Progenitor cell of endocrine pancreas (in vitro differentiated cells): Measurements from ENCODE around the gene USF2. TPM values are rescaled to one million over a fixed set of nuclear protein-coding genes. Genes with fewer than 3 reads are reported as not detected.

ENCODE experiments used
- DNase-seq: peaks from one replicate; pipeline ENCODE4 v3.0.0; 2021; ENCODE audit warnings: low spot score; ENCODE audit not compliant: unreplicated experiment
- H3K27ac Mint-ChIP-seq: 2 replicates; pipeline ENCODE4 v1.8.0; 2021; ENCODE audit warnings: mild to moderate bottlenecking, moderate library complexity, mixed read lengths
- H3K27me3 Mint-ChIP-seq: 2 replicates; pipeline ENCODE4 v1.8.0; 2021; ENCODE audit warnings: mixed read lengths
- H3K36me3 Mint-ChIP-seq: 2 replicates; pipeline ENCODE4 v1.8.0; 2022; ENCODE audit warnings: mixed read lengths; ENCODE audit not compliant: insufficient read depth
- H3K4me1 Mint-ChIP-seq: 2 replicates; pipeline ENCODE4 v1.8.0; 2021; ENCODE audit warnings: low read depth, mixed read lengths
- H3K4me3 Mint-ChIP-seq: 2 replicates; pipeline ENCODE4 v1.8.0; 2021; ENCODE audit warnings: low read depth, mild to moderate bottlenecking, moderate library complexity, mixed read lengths
- H3K9me3 Mint-ChIP-seq: 2 replicates; pipeline ENCODE4 v1.8.0; 2021; ENCODE audit warnings: low read depth, mixed read lengths
- total RNA-seq: library from RNA; stranded (reverse); gene quantifications from 2 replicates; pipeline ENCODE4 v1.2.1, GENCODE V29; 2021
- TF ChIP-seq, protein P1 (sequence below): fragments of 200-600 bp; sonication (generic); IDR thresholded peaks from one replicate; pipeline ENCODE4 v1.5.0; 2021; ENCODE audit warnings: antibody characterized with exemption, mild to moderate bottlenecking; ENCODE audit not compliant: unreplicated experiment

The USF2 gene
- total RNA-seq, 1 donor from 2014 or later = 126 TPM

DNA sequence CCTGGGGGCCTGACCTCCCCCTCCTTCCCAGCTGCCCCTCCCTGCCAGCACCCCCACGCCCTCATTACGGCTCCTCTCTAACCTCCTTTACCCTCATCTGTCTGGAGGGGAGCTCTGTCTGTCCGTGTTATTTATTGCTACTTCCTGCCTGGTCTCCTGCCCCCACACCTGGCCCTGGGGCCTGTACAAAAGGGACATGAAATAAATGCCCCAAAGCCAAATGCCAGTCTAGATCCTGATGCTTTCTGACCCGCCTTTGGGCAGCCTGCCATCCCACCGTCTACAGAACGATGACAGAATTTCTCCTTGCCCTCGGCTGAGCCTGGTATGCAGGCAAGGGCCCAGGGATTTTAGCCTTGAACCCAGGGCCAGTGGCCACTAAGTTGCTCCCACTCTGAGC, 44.8 kb downstream of the USF2 start:
- H3K27me3 Mint-ChIP-seq = no peaks in the 10 kb centered on the region
- H3K4me3 Mint-ChIP-seq = no peak overlapping the region
- TF ChIP-seq, protein P1, sequence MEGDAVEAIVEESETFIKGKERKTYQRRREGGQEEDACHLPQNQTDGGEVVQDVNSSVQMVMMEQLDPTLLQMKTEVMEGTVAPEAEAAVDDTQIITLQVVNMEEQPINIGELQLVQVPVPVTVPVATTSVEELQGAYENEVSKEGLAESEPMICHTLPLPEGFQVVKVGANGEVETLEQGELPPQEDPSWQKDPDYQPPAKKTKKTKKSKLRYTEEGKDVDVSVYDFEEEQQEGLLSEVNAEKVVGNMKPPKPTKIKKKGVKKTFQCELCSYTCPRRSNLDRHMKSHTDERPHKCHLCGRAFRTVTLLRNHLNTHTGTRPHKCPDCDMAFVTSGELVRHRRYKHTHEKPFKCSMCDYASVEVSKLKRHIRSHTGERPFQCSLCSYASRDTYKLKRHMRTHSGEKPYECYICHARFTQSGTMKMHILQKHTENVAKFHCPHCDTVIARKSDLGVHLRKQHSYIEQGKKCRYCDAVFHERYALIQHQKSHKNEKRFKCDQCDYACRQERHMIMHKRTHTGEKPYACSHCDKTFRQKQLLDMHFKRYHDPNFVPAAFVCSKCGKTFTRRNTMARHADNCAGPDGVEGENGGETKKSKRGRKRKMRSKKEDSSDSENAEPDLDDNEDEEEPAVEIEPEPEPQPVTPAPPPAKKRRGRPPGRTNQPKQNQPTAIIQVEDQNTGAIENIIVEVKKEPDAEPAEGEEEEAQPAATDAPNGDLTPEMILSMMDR = no peak
- peaks cover 27% of the 10 kb centered on the region for H3K4me1 Mint-ChIP-seq
- no peaks in the 10 kb centered on the region for H3K36me3 Mint-ChIP-seq
- H3K9me3 Mint-ChIP-seq = no peaks in the 10 kb centered on the region
- no peak for DNase-seq
- no peak overlapping the region for H3K27ac Mint-ChIP-seq

DNA sequence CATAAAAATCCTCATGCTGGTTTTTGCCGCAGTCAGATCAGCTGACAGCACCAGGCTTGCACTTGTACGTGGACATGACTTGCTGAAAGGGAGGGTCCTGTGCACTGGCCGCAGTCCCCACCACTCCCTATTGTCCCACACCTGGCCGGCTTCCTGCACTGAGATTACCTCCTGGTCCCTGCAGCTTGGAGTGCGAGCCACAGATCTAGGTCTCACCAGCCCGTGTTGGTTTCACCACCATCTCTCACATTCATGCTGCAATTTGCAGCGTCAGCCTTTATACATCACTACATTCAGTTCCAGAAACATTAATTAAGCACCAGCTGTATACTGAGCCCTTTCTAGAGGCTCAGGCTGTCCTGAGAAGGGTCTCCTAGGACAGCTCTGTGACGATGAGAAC, 45.3 kb downstream of the USF2 start:
- TF ChIP-seq, protein P1 = no peak
- H3K27me3 Mint-ChIP-seq = no peaks in the 10 kb centered on the region
- DNase-seq = no peak
- H3K4me3 Mint-ChIP-seq = no peak overlapping the region
- no peaks in the 10 kb centered on the region for H3K36me3 Mint-ChIP-seq
- H3K27ac Mint-ChIP-seq = no peak overlapping the region
- H3K4me1 Mint-ChIP-seq = peaks cover 23% of the 10 kb centered on the region
- no peaks in the 10 kb centered on the region for H3K9me3 Mint-ChIP-seq

DNA sequence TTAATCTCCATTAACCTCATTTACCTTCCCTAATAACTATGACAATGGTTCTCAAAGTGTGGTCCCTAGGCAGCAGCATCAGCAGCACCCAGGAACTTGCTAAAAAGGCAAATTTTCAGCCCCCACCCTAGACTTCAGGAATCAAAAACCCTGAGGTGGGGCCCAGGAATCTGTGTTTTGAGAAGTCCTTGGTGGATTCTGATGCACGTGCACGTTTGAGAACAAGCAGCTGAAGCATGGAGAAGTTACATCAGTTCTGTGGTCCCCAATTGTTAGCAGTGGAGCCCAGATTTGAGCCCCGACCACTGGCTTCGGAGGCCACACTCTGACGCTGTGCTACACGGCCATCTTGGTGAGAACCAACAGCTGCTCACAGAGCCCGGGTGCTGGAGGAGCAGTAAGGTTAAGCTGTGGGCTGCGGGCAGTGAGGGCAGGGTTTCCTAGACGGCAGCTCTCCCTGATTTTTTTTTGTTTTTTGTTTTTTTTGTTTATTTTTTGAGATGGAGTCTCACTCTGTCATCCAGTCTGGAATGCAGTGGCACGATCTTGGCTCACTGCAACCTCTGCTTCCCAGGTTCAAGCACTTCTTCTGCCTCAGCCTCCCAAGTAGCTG, 46.2 kb downstream of the USF2 start:
- Mint-ChIP-seq H3K9me3 (no peaks in the 10 kb centered on the region), H3K27ac (no peak overlapping the region), H3K27me3 (no peaks in the 10 kb centered on the region), H3K4me3 (no peak overlapping the region), H3K4me1 (peaks cover 15% of the 10 kb centered on the region), H3K36me3 (no peaks in the 10 kb centered on the region)
- no peak for DNase-seq
- TF ChIP-seq, protein P1 = no peak

DNA sequence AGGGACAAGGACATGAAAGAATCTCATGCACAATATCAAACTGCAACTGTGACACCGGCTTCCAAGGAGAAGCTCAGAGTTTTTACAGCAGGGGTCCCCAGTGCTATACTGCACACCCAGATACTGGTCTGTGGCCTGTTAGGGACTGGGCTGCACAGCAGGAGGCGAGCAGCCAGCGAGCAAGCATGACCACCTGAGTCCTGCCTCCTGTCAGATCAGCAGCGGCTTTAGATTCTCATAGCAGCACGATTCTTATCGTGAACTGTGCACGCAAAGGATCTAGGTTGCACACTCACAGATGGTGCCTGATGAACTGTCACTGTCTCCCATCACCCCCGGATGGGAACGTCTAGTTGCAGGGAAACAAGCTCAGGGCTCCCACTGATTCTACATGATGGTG, 47.1 kb downstream of the USF2 start:
- DNase-seq = no peak
- no peaks in the 10 kb centered on the region for H3K36me3 Mint-ChIP-seq
- H3K27me3 Mint-ChIP-seq = no peaks in the 10 kb centered on the region
- H3K9me3 Mint-ChIP-seq = no peaks in the 10 kb centered on the region
- TF ChIP-seq, protein P1 = no peak
- H3K27ac Mint-ChIP-seq = peak overlapping the region; percentile 62
- H3K4me3 Mint-ChIP-seq = no peak overlapping the region
- peaks cover 9% of the 10 kb centered on the region for H3K4me1 Mint-ChIP-seq

DNA sequence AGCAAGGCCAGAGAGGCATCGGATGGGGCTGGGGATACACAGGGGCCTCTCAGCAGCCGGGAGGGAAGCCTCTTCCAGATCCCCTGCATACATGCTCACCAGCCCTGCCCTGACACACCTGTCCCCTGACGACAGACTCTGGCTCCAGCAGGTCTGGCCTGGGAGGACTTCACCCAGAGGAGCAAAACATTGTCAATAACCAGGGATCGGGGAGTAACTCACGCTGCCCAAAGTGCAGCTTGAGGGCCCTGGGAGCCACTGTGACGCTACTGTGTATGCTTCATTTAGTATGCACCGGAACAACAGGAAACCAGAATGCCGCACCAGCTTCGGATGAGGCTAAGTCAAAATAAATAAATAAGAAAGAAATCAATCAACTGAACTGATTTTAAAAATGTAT, 47.8 kb downstream of the USF2 start:
- H3K36me3 Mint-ChIP-seq = no peaks in the 10 kb centered on the region
- no peaks in the 10 kb centered on the region for H3K9me3 Mint-ChIP-seq
- H3K4me3 Mint-ChIP-seq = no peak overlapping the region
- peaks cover 7% of the 10 kb centered on the region for H3K4me1 Mint-ChIP-seq
- H3K27me3 Mint-ChIP-seq = no peaks in the 10 kb centered on the region
- TF ChIP-seq, protein P1 = no peak
- H3K27ac Mint-ChIP-seq = peak overlapping the region; percentile 69
- DNase-seq = no peak
